HepG2 (cell line): ENCODE measurements around the gene DENND10. TPM values are rescaled to one million over a fixed set of nuclear protein-coding genes. Genes with fewer than 3 reads are reported as not detected.
A peak's percentile ranks its signal among the peaks of the same experiment; 100 is the strongest.

Experiments used
- FOSL2 ChIP-seq: sonication (generic); formaldehyde crosslinking; IDR thresholded peaks from 2 replicates; pipeline ENCODE4 v1.4.0; 2020; ENCODE audit warnings: missing genetic modification reagents
- GATA4 ChIP-seq: sonication (generic); IDR thresholded peaks from 2 replicates; pipeline ENCODE4 v1.6.1; 2016; ENCODE audit warnings: antibody characterized with exemption, low read depth, borderline replicate concordance
- HES4 ChIP-seq: sonication (generic); formaldehyde crosslinking; IDR thresholded peaks from 2 replicates; pipeline ENCODE4 v1.9.0; 2021; ENCODE audit warnings: mild to moderate bottlenecking, missing genetic modification reagents, borderline replicate concordance
- HOXA5 ChIP-seq: sonication (generic); formaldehyde crosslinking; IDR thresholded peaks from 2 replicates; pipeline ENCODE4 v1.4.0; 2020; ENCODE audit warnings: missing genetic modification reagents
- IRX3 ChIP-seq: sonication (generic); formaldehyde crosslinking; IDR thresholded peaks from 2 replicates; pipeline ENCODE4 v1.8.1; 2023; ENCODE audit warnings: mild to moderate bottlenecking, low read depth, missing genetic modification reagents, borderline replicate concordance
- KDM4B ChIP-seq: sonication (generic); formaldehyde crosslinking; IDR thresholded peaks from 2 replicates; pipeline ENCODE4 v1.4.0; 2020; ENCODE audit warnings: missing genetic modification reagents
- KDM5A ChIP-seq: fragments of 200-600 bp; sonication (generic); IDR thresholded peaks from 2 replicates; pipeline ENCODE4 v1.7.0; 2018; ENCODE audit warnings: antibody characterized with exemption, mild to moderate bottlenecking, low read length, borderline replicate concordance
- PAF1 ChIP-seq: IDR thresholded peaks from 2 replicates; pipeline ENCODE4 v1.6.1; 2016; ENCODE audit warnings: missing genetic modification reagents, missing compliant biosample characterization
- POLR2AphosphoS5 ChIP-seq: IDR thresholded peaks from 2 replicates; pipeline ENCODE4 v1.6.1; 2012; ENCODE audit warnings: low read depth, low read length
- PTBP1 ChIP-seq: fragments of 200-400 bp; formaldehyde crosslinking; IDR thresholded peaks from 2 replicates; pipeline ENCODE4 v1.6.1; 2018; ENCODE audit warnings: low read length, low read depth; ENCODE audit not compliant: poor library complexity, severe bottlenecking
- SNRNP70 ChIP-seq: fragments of 200-400 bp; formaldehyde crosslinking; IDR thresholded peaks from 2 replicates; pipeline ENCODE4 v1.6.1; 2017; ENCODE audit warnings: mild to moderate bottlenecking, low read depth, low read length, moderate library complexity
- TAF1 ChIP-seq: sonication (generic); formaldehyde crosslinking; IDR thresholded peaks from 2 replicates; pipeline ENCODE4 v1.4.0; 2020; ENCODE audit warnings: missing genetic modification reagents
- WIZ ChIP-seq: sonication (generic); formaldehyde crosslinking; IDR thresholded peaks from 2 replicates; pipeline ENCODE4 v1.5.1; 2020; ENCODE audit warnings: mild to moderate bottlenecking, missing genetic modification reagents
- YEATS4 ChIP-seq: sonication (generic); formaldehyde crosslinking; IDR thresholded peaks from 2 replicates; pipeline ENCODE4 v1.4.0; 2020; ENCODE audit warnings: missing genetic modification reagents, borderline replicate concordance
- ZFAT ChIP-seq: sonication (generic); formaldehyde crosslinking; conservative IDR thresholded peaks from 2 replicates; pipeline ENCODE4 v1.8.1; 2023; ENCODE audit warnings: missing genetic modification reagents, inconsistent platforms
- ZNF224 ChIP-seq: sonication (generic); formaldehyde crosslinking; IDR thresholded peaks from 2 replicates; pipeline ENCODE4 v1.5.0; 2020; ENCODE audit warnings: mild to moderate bottlenecking, missing genetic modification reagents
- ZNF251 ChIP-seq: sonication (generic); formaldehyde crosslinking; IDR thresholded peaks from 2 replicates; pipeline ENCODE4 v1.9.0; 2021; ENCODE audit warnings: mild to moderate bottlenecking, missing genetic modification reagents
- ZNF441 ChIP-seq: sonication (generic); formaldehyde crosslinking; IDR thresholded peaks from 2 replicates; pipeline ENCODE4 v1.7.0; 2021; ENCODE audit warnings: missing genetic modification reagents, borderline replicate concordance
- ZNF570 ChIP-seq: sonication (generic); formaldehyde crosslinking; IDR thresholded peaks from 2 replicates; pipeline ENCODE4 v1.4.0; 2020; ENCODE audit warnings: mild to moderate bottlenecking, missing genetic modification reagents, borderline replicate concordance
- ZNF619 ChIP-seq: sonication (generic); formaldehyde crosslinking; IDR thresholded peaks from 2 replicates; pipeline ENCODE4 v1.4.0; 2020; ENCODE audit warnings: mild to moderate bottlenecking, missing genetic modification reagents
- ZSCAN21 ChIP-seq: sonication (generic); formaldehyde crosslinking; IDR thresholded peaks from 2 replicates; pipeline ENCODE4 v1.8.0; 2022; ENCODE audit warnings: mild to moderate bottlenecking, missing genetic modification reagents, moderate library complexity, borderline replicate concordance
- ZSCAN31 ChIP-seq: sonication (generic); formaldehyde crosslinking; IDR thresholded peaks from 2 replicates; pipeline ENCODE4 v1.5.0; 2020; ENCODE audit warnings: low read depth, mild to moderate bottlenecking, missing genetic modification reagents
- polyA plus RNA-seq, 8 experiments: library from polyadenylated mRNA; depleted of rRNA in 3 of 8; stranded (reverse) in 7 of 8; unstranded in 1 of 8; fragments of >200 nt; fragmentation: Illumina TruSeq in 4 of 8; extraction: Trizol in 4 of 8; gene quantifications; 2 replicates each; pipeline versions ENCODE4 v1.2.1 to v1.2.3, GENCODE V29; 2011 to 2016; ENCODE audit warnings: low read depth in 4 of 8, missing spikeins in 1 of 8, mixed read lengths in 1 of 8; ENCODE audit not compliant: insufficient read depth in 1 of 8
- total RNA-seq, 5 experiments: library from RNA; depleted of rRNA; stranded (reverse); fragments of >200 nt; fragmentation: Illumina TruSeq; extraction: Trizol; gene quantifications; 2 replicates each; pipeline ENCODE4 v1.2.3, GENCODE V29; 2016; ENCODE audit warnings: low read depth in 1 of 5
- TF ChIP-seq, protein P1 (sequence below), 2 experiments: IDR thresholded peaks; 2 replicates each; pipeline ENCODE4 v1.6.1; 2011 to 2012; ENCODE audit warnings: low read length in 2 of 2, borderline replicate concordance in 1 of 2, low read depth in 1 of 2, mild to moderate bottlenecking in 1 of 2, moderate library complexity in 1 of 2
- TF ChIP-seq, protein P2 (sequence below): sonication (generic); formaldehyde crosslinking; IDR thresholded peaks from 2 replicates; pipeline ENCODE4 v1.4.0; 2020; ENCODE audit warnings: missing genetic modification reagents

The DENND10 gene
- total and polyA plus RNA-seq, 2 of the 13 experiments (the other 11 are each of a cell fraction or from before 2014, with no cell fraction given), result 43.7 to 78.8 TPM

DNA sequence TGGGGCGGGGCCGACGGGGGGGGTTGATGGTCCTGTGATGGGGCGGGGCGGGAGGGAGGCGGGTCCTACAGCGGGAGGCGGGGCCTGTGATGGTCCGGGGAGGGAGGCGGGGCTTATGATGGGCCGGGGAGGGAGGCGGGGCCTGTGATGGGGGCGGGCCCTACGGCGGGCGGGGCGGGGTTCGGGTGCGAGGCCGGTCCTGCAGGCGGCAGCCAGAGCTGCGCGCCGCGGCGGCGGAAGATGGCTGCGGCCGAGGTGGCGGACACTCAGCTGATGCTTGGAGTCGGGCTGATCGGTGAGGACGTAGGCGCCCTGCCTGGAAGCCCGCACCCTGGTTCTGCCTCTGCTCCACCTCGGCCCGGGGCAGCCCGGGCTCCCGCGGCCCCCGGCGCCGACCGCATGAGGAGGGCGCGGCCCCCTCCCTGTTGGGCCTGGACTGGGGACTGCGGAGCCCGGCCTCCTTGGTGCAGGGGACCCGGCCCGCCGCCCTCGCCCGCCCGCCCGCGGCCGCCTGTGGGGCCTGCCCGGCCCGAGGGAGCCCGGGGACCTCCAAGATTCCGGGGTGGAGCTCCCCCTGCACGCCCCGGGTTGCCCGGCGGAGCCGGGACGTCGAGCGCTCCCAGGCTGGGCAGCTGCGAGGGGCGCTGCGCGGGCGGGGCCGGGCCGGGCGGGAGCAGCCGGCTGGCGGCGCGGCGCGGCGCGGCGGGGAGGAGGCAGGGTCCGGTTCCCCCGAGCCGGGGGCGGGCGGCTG lies at the start of gene DENND10 (continued):
- TF ChIP-seq WIZ (CRISPR knock-in tag) (no peak), ZNF224 (CRISPR knock-in tag) (no peak), HES4 (CRISPR knock-in tag) (peak; percentile 90), IRX3 (peak; percentile 51; the same call in 1 of the 2 replicates), ZNF570 (CRISPR knock-in tag) (no peak), KDM4B (no peak), SNRNP70 (no peak), FOSL2 (CRISPR knock-in tag) (peak; percentile 18; the same call in 1 of the 2 replicates), PTBP1 (no peak), ZNF251 (CRISPR knock-in tag) (no peak), ZSCAN31 (CRISPR knock-in tag) (peak; percentile 48; the same call in 1 of the 2 replicates), TAF1 (CRISPR knock-in tag) (peak; percentile 81), POLR2AphosphoS5 (peak; percentile 86), ZSCAN21 (no peak; the same call in 1 of the 2 replicates), HOXA5 (peak; percentile 70; the same call in 1 of the 2 replicates), YEATS4 (CRISPR knock-in tag) (peak; percentile 73; the same call in 1 of the 2 replicates), GATA4 (no peak), PAF1 (CRISPR knock-in tag) (no peak), KDM5A (no peak), ZFAT (CRISPR knock-in tag) (no peak), ZNF619 (no peak), ZNF441 (peak; percentile 56; the same call in 1 of the 2 replicates)
- TF ChIP-seq, protein P1, sequence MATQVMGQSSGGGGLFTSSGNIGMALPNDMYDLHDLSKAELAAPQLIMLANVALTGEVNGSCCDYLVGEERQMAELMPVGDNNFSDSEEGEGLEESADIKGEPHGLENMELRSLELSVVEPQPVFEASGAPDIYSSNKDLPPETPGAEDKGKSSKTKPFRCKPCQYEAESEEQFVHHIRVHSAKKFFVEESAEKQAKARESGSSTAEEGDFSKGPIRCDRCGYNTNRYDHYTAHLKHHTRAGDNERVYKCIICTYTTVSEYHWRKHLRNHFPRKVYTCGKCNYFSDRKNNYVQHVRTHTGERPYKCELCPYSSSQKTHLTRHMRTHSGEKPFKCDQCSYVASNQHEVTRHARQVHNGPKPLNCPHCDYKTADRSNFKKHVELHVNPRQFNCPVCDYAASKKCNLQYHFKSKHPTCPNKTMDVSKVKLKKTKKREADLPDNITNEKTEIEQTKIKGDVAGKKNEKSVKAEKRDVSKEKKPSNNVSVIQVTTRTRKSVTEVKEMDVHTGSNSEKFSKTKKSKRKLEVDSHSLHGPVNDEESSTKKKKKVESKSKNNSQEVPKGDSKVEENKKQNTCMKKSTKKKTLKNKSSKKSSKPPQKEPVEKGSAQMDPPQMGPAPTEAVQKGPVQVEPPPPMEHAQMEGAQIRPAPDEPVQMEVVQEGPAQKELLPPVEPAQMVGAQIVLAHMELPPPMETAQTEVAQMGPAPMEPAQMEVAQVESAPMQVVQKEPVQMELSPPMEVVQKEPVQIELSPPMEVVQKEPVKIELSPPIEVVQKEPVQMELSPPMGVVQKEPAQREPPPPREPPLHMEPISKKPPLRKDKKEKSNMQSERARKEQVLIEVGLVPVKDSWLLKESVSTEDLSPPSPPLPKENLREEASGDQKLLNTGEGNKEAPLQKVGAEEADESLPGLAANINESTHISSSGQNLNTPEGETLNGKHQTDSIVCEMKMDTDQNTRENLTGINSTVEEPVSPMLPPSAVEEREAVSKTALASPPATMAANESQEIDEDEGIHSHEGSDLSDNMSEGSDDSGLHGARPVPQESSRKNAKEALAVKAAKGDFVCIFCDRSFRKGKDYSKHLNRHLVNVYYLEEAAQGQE (IDR thresholded peaks at IDR 0.05; ENCODE audit: borderline replicate concordance in 1 of 2, low read depth in 1 of 2, low read length in 2 of 2), result peak in 1 of 2 experiments; percentile 29; a peak in 2 of 4 replicates
- TF ChIP-seq, protein P2, sequence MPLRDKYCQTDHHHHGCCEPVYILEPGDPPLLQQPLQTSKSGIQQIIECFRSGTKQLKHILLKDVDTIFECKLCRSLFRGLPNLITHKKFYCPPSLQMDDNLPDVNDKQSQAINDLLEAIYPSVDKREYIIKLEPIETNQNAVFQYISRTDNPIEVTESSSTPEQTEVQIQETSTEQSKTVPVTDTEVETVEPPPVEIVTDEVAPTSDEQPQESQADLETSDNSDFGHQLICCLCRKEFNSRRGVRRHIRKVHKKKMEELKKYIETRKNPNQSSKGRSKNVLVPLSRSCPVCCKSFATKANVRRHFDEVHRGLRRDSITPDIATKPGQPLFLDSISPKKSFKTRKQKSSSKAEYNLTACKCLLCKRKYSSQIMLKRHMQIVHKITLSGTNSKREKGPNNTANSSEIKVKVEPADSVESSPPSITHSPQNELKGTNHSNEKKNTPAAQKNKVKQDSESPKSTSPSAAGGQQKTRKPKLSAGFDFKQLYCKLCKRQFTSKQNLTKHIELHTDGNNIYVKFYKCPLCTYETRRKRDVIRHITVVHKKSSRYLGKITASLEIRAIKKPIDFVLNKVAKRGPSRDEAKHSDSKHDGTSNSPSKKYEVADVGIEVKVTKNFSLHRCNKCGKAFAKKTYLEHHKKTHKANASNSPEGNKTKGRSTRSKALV, result no peak
